H9 (cell line): ENCODE results near the gene MESP1. TPM values are rescaled to one million over a fixed set of nuclear protein-coding genes. Genes with fewer than 3 reads are reported as not detected.

Experiments used
- DNase-seq: peaks from one replicate; pipeline ENCODE4 v3.0.0-alpha.2; 2017
- H2AFZ ChIP-seq: one replicate; pipeline ENCODE4 v1.6.1; 2013; ENCODE audit warnings: mild to moderate bottlenecking, low read length, control low read depth, moderate library complexity
- H2AK5ac ChIP-seq: 2 replicates; pipeline ENCODE4 v1.6.1; 2013; ENCODE audit warnings: low read length, control low read depth, mixed read lengths; ENCODE audit not compliant: insufficient read length
- H2BK120ac ChIP-seq: one replicate; pipeline ENCODE4 v1.6.1; 2013; ENCODE audit warnings: low read depth, mild to moderate bottlenecking, low read length, control low read depth, inconsistent platforms; ENCODE audit not compliant: poor library complexity, severe bottlenecking
- H2BK12ac ChIP-seq: 2 replicates; pipeline ENCODE4 v1.6.1; 2013; ENCODE audit warnings: low read length, control low read depth, mixed read lengths, low read depth; ENCODE audit not compliant: insufficient read length
- H2BK15ac ChIP-seq: 2 replicates; pipeline ENCODE4 v1.6.1; 2013; ENCODE audit warnings: low read depth, low read length, control low read depth
- H2BK20ac ChIP-seq: one replicate; pipeline ENCODE4 v1.6.1; 2013; ENCODE audit warnings: low read depth, mild to moderate bottlenecking, low read length, control low read depth, inconsistent platforms; ENCODE audit not compliant: poor library complexity, severe bottlenecking
- H2BK5ac ChIP-seq: 2 replicates; pipeline ENCODE4 v1.6.1; 2013; ENCODE audit warnings: low read length, control low read depth, mixed read lengths; ENCODE audit not compliant: insufficient read length
- H3K14ac ChIP-seq: 2 replicates; pipeline ENCODE4 v1.6.1; 2013; ENCODE audit warnings: low read length, control low read depth; ENCODE audit not compliant: insufficient read depth
- H3K18ac ChIP-seq: 2 replicates; pipeline ENCODE4 v1.6.1; 2013; ENCODE audit warnings: low read depth, mild to moderate bottlenecking, mixed read lengths, low read length, control low read depth; ENCODE audit not compliant: insufficient read length
- H3K23ac ChIP-seq: 2 replicates; pipeline ENCODE4 v1.6.1; 2013; ENCODE audit warnings: low read length, control low read depth, mixed read lengths, low read depth; ENCODE audit not compliant: insufficient read length
- H3K23me2 ChIP-seq: 2 replicates; pipeline ENCODE4 v1.6.1; 2013; ENCODE audit warnings: low read depth, mild to moderate bottlenecking, mixed read lengths, low read length, control low read depth; ENCODE audit not compliant: insufficient read length, poor library complexity, severe bottlenecking
- H3K27ac ChIP-seq: 2 replicates; pipeline ENCODE4 v1.5.1; 2013; ENCODE audit warnings: low read length, control low read depth, mixed read lengths, low read depth; ENCODE audit not compliant: insufficient read length
- H3K27me3 ChIP-seq: 2 replicates; pipeline ENCODE4 v1.6.1; 2013; ENCODE audit warnings: low read length, control low read depth, inconsistent platforms; ENCODE audit not compliant: insufficient read depth
- H3K4ac ChIP-seq: 2 replicates; pipeline ENCODE4 v1.6.1; 2013; ENCODE audit warnings: low read depth, mild to moderate bottlenecking, control low read depth, inconsistent platforms, low read length, moderate library complexity
- H3K4me1 ChIP-seq: 2 replicates; pipeline ENCODE4 v1.6.1; 2013; ENCODE audit warnings: low read length, control low read depth, inconsistent platforms; ENCODE audit not compliant: insufficient read depth
- H3K4me2 ChIP-seq: 2 replicates; pipeline ENCODE4 v1.6.1; 2013; ENCODE audit warnings: low read length, control low read depth, mixed read lengths; ENCODE audit not compliant: insufficient read length, insufficient read depth
- H3K56ac ChIP-seq: 2 replicates; pipeline ENCODE4 v1.6.1; 2013; ENCODE audit warnings: low read depth, mild to moderate bottlenecking, mixed read lengths, low read length, control low read depth; ENCODE audit not compliant: insufficient read length
- H3K79me1 ChIP-seq: 2 replicates; pipeline ENCODE4 v1.6.1; 2013; ENCODE audit warnings: low read depth, mild to moderate bottlenecking, moderate library complexity, low read length, control low read depth, inconsistent platforms; ENCODE audit not compliant: insufficient read depth, poor library complexity, severe bottlenecking
- H3K79me2 ChIP-seq: 2 replicates; pipeline ENCODE4 v1.6.1; 2013; ENCODE audit warnings: low read length, control low read depth, inconsistent platforms; ENCODE audit not compliant: insufficient read depth
- H3K9ac ChIP-seq: 2 replicates; pipeline ENCODE4 v1.6.1; 2013; ENCODE audit warnings: low read length, control low read depth, mixed read lengths; ENCODE audit not compliant: insufficient read length; ENCODE audit errors: extremely low read depth
- H3K9me3 ChIP-seq: one replicate; pipeline ENCODE4 v1.6.1; 2013; ENCODE audit warnings: low read depth, low read length, inconsistent platforms; ENCODE audit not compliant: control insufficient read depth
- H3T11ph ChIP-seq: one replicate; pipeline ENCODE4 v1.6.1; 2013; ENCODE audit warnings: mild to moderate bottlenecking, low read length, control low read depth, inconsistent platforms
- H4K20me1 ChIP-seq: one replicate; pipeline ENCODE4 v1.6.1; 2013; ENCODE audit not compliant: control insufficient read depth, insufficient read length, insufficient read depth
- H4K5ac ChIP-seq: 2 replicates; pipeline ENCODE4 v1.6.1; 2013; ENCODE audit warnings: low read depth, mild to moderate bottlenecking, mixed read lengths, low read length, control low read depth; ENCODE audit not compliant: insufficient read length
- H4K8ac ChIP-seq: replicated peaks from 2 replicates; pipeline ENCODE4 v1.6.1; 2013; ENCODE audit warnings: low read length, control low read depth, mixed read lengths, low read depth; ENCODE audit not compliant: insufficient read length
- H4K91ac ChIP-seq: 2 replicates; pipeline ENCODE4 v1.6.1; 2013; ENCODE audit warnings: low read depth, mild to moderate bottlenecking, moderate library complexity, mixed read lengths, low read length, control low read depth; ENCODE audit not compliant: insufficient read length
- H3K27ac Mint-ChIP-seq, 3 experiments: 2 replicates in 2 of 3; 3 replicates in 1 of 3; pipeline ENCODE4 v1.8.0; 2020 to 2021; ENCODE audit warnings: mixed read lengths in 3 of 3, mild to moderate bottlenecking in 1 of 3, moderate library complexity in 1 of 3
- H3K27me3 Mint-ChIP-seq: 2 replicates; pipeline ENCODE4 v1.8.0; 2021; ENCODE audit warnings: low read depth, mild to moderate bottlenecking, moderate library complexity, mixed read lengths
- H3K36me3 Mint-ChIP-seq, 3 experiments: 2 replicates in 2 of 3; 3 replicates in 1 of 3; pipeline ENCODE4 v1.8.0; 2020 to 2021; ENCODE audit warnings: low read depth in 3 of 3, mixed read lengths in 3 of 3; ENCODE audit not compliant: insufficient read depth in 1 of 3
- H3K4me1 Mint-ChIP-seq, 2 experiments: 2 replicates each; pipeline ENCODE4 v1.8.0; 2020; ENCODE audit warnings: mixed read lengths in 2 of 2
- H3K4me3 Mint-ChIP-seq, 2 experiments: 2 replicates in 1 of 2; 3 replicates in 1 of 2; pipeline ENCODE4 v1.8.0; 2020 to 2021; ENCODE audit warnings: mild to moderate bottlenecking in 2 of 2, mixed read lengths in 2 of 2, moderate library complexity in 1 of 2
- H3K9me3 Mint-ChIP-seq, 2 experiments: 2 replicates in 1 of 2; 3 replicates in 1 of 2; pipeline ENCODE4 v1.8.0; 2020; ENCODE audit warnings: mild to moderate bottlenecking in 2 of 2, mixed read lengths in 2 of 2, moderate library complexity in 1 of 2
- CTCF ChIP-seq: fragments of 200-600 bp; sonication (generic); conservative IDR thresholded peaks from 3 replicates; pipeline ENCODE4 v1.8.0; 2021; ENCODE audit warnings: antibody characterized with exemption, mild to moderate bottlenecking
- WGBS: extraction: QIAGEN DNeasy Blood & Tissue Kit; methylation state at CpG from one replicate; pipeline ENCODE4 v1.1.7; 2013; ENCODE audit warnings: missing lambda C conversion rate, low lambda C conversion rate, mixed read lengths; ENCODE audit not compliant: insufficient read length; ENCODE audit errors: extremely low coverage; 5-methylcytosine and 5-hydroxymethylcytosine counted together
- total RNA-seq: library from RNA; stranded (reverse); gene quantifications from 2 replicates; pipeline ENCODE4 v1.2.1, GENCODE V29; 2021

Gene MESP1
- total RNA-seq, 1 experiment from 2014 or later = not detected

GRCh38 chr15:89768071-89768500 lies 17.0 kb upstream of the MESP1 start:
- no peaks in the 10 kb centered on the region for H3K36me3 Mint-ChIP-seq

More at GRCh38 chr15:89768071-89768500, 17.0 kb upstream of the MESP1 start:
- no peak overlapping the region for H4K8ac ChIP-seq
- no peaks in the 10 kb centered on the region for H3K79me2 ChIP-seq
- H3K4ac ChIP-seq = no peak overlapping the region
- Mint-ChIP-seq H3K27me3 (peaks cover 4% of the 10 kb centered on the region; the same call in 1 of the 2 replicates), H3K4me1 (no peaks in the 10 kb centered on the region), H3K4me3 (no peak overlapping the region), H3K27ac (no peak overlapping the region), H3K9me3 (no peaks in the 10 kb centered on the region)
- H3K56ac ChIP-seq = no peak overlapping the region
- H4K5ac ChIP-seq = peak overlapping the region; percentile 57
- DNase-seq = no peak
- no peak overlapping the region for H2AK5ac ChIP-seq
- no peak overlapping the region for H3K27ac ChIP-seq
- H3K27me3 ChIP-seq = no peaks in the 10 kb centered on the region
- H3K4me1 ChIP-seq = no peaks in the 10 kb centered on the region
- no peak overlapping the region for H2BK5ac ChIP-seq
- no CpG with 5 or more reads among the region's 7 CpGs for WGBS
- H3K79me1 ChIP-seq = no peaks in the 10 kb centered on the region
- no peak overlapping the region for H4K91ac ChIP-seq
- H3K23ac ChIP-seq = no peak overlapping the region
- no peaks in the 10 kb centered on the region for H4K20me1 ChIP-seq
- H3K4me2 ChIP-seq = no peak overlapping the region
- peak overlapping the region; percentile 2 for H3K18ac ChIP-seq
- no peak overlapping the region for H2BK20ac ChIP-seq
- peak overlapping the region; percentile 39; the same call in 1 of the 2 replicates for H3K14ac ChIP-seq
- H3K9me3 ChIP-seq = no peaks in the 10 kb centered on the region
- no peak overlapping the region for H2BK120ac ChIP-seq
- H3T11ph ChIP-seq = no peak overlapping the region
- TF ChIP-seq CTCF = no peak
- no peak overlapping the region for H2BK12ac ChIP-seq
- no peak overlapping the region for H2BK15ac ChIP-seq
- H3K23me2 ChIP-seq = no peaks in the 10 kb centered on the region
- H2AFZ ChIP-seq = no peak overlapping the region
- H3K9ac ChIP-seq = no peak overlapping the region
